Astrocyte (in vitro differentiated cells and primary cell): Measurements from ENCODE around the gene TSHZ1.

ENCODE experiments used
- EZH2 ChIP-seq: IDR thresholded peaks from 2 replicates; pipeline ENCODE4 v1.6.1; 2012; ENCODE audit warnings: mild to moderate bottlenecking, low read length, inconsistent platforms; ENCODE audit not compliant: insufficient read depth
- TF ChIP-seq, protein P1 (sequence below): IDR thresholded peaks from 2 replicates; pipeline ENCODE4 v1.5.1; 2011; ENCODE audit warnings: low read depth, mild to moderate bottlenecking, inconsistent platforms, low read length, moderate library complexity; ENCODE audit not compliant: insufficient read depth

DNA sequence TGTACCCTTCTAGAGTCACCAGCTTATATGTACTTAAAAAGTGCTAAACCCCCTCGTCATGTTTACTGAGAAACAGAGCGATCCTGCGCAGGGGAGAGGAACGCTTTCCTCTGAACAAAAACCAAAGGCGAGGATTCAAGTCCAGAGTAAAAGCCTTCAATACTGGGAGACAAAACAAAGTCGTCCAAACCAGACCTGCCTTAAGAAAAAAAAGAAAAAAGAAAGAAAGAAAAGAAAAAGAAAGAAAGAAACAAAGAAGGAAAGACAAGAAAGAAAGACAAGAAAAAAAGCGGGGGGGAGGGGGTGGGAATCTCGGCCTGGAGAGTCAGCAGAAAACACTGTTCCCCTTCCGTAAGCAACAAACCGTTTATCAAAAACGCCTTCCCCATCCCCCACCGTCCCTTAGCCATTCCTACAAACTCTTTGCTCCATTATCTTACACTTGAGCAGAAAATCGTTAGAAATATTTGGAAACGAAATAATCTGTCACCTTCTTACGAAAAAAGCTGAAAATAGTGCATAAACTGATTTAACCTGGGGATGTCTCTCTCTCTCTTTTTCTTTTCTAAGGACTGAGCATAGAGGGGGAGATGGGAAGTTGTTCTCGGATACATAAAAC, 5.0 kb upstream of the TSHZ1 start:
- TF ChIP-seq, protein P1, sequence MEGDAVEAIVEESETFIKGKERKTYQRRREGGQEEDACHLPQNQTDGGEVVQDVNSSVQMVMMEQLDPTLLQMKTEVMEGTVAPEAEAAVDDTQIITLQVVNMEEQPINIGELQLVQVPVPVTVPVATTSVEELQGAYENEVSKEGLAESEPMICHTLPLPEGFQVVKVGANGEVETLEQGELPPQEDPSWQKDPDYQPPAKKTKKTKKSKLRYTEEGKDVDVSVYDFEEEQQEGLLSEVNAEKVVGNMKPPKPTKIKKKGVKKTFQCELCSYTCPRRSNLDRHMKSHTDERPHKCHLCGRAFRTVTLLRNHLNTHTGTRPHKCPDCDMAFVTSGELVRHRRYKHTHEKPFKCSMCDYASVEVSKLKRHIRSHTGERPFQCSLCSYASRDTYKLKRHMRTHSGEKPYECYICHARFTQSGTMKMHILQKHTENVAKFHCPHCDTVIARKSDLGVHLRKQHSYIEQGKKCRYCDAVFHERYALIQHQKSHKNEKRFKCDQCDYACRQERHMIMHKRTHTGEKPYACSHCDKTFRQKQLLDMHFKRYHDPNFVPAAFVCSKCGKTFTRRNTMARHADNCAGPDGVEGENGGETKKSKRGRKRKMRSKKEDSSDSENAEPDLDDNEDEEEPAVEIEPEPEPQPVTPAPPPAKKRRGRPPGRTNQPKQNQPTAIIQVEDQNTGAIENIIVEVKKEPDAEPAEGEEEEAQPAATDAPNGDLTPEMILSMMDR: no peak
- peak; percentile 17 for TF ChIP-seq EZH2
